Fibroblast of the conjunctiva (primary cell): ENCODE results near the gene MSL3B.

Experiments
- DNase-seq: peaks from one replicate; pipeline ENCODE4 v3.0.0-alpha.2; 2010; ENCODE audit warnings: low read depth

Gene MSL3B

GRCh38 chr2:233817361-233817911, 50.8 kb downstream of the MSL3B start:
- no peak for DNase-seq

DNA sequence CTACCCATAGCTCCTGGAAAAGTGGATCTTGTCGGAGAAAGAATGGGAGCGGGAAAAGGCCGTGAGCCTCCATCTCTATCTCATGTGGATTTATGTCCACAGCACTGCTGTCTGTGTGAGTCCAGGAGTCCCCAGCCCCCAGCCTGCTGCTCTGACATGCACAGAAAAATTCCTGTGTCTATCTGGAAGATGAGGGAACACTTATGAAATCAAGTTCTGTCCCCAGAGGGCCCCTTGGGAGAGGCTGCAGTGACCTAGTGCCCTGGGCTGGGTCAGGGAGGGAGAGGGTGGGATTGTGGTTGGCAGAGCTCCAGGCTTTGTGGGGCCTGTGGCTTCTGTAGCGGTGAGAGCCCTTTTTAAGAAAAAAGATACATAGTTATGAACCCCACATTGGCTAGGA, 51.4 kb downstream of the MSL3B start:
- no peak for DNase-seq

DNA sequence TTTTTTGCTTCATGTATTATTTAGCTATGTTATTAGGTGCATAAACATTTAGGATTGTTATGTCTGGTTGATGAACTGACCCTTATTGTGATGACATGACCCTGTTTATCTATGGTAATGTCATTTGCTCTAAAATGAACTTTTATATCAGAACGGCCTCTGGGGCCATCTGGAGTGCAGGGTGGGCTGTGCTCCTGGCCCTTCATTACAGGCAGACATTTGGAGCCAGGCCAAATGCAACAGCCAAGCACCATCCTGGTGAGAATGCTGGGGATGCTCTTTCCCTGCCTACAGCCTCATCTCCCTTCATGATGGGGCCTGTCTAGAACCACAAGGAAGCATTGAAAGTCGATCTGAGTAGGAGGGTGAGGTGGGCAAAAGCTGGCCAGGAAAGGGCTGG, 51.9 kb downstream of the MSL3B start:
- DNase-seq: no peak

DNA sequence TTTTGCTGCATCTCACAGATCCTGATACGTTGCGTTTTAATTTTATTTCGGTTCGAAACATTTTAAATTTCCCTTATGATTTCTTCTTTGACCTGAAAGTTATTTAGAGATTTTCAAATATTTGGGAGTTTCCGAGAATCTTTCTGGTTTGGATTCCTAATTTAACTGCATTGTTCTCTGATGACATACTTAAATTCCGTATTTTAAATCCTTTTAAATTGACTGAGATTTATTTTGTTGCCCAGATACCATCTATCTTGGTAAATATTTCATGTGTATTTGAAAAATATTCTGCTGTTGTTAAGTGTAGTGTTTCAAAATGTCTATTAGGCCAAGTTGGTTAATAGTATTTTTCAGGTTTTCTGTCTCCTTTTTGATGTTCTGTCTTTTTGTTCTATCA, 52.3 kb downstream of the MSL3B start:
- DNase-seq: no peak
